KOPT-K1 (cell line): Measurements from ENCODE around the gene DLG2.

Experiments used
- H3K27ac ChIP-seq: fragments of 200-600 bp; sonication (generic); 2 replicates; pipeline ENCODE4 v1.5.1; 2016; ENCODE audit warnings: antibody characterized with exemption, mild to moderate bottlenecking, low read depth, low read length; ENCODE audit not compliant: poor library complexity, severe bottlenecking
- H3K36me3 ChIP-seq: fragments of 200-600 bp; sonication (generic); 2 replicates; pipeline ENCODE4 v1.5.1; 2017; ENCODE audit warnings: antibody characterized with exemption, mild to moderate bottlenecking, low read length, moderate library complexity; ENCODE audit not compliant: insufficient read depth
- H3K9me3 ChIP-seq: fragments of 200-600 bp; sonication (generic); 2 replicates; pipeline ENCODE4 v1.5.1; 2017; ENCODE audit warnings: antibody characterized with exemption, low read length, mild to moderate bottlenecking; ENCODE audit not compliant: insufficient read depth, poor library complexity, severe bottlenecking

The DLG2 gene

GRCh38 chr11:83713708-83714107 lies 1913.4 kb downstream of the DLG2 start:
- Histone ChIP-seq H3K9me3 (no peaks in the 10 kb centered on the region), H3K36me3 (no peaks in the 10 kb centered on the region), H3K27ac (no peak overlapping the region)

- H3K27ac ChIP-seq: no peak overlapping the region
- H3K9me3 ChIP-seq: no peaks in the 10 kb centered on the region
- H3K36me3 ChIP-seq: no peaks in the 10 kb centered on the region
Observed at GRCh38 chr11:83711106-83711527, 1916.0 kb downstream of the DLG2 start.

- Histone ChIP-seq H3K36me3 (no peaks in the 10 kb centered on the region), H3K27ac (no peak overlapping the region), H3K9me3 (no peaks in the 10 kb centered on the region)
Observed at GRCh38 chr11:83709434-83709833, 1917.7 kb downstream of the DLG2 start.

GRCh38 chr11:83706566-83706965 lies 1920.6 kb downstream of the DLG2 start:
- H3K27ac ChIP-seq: no peak overlapping the region
- H3K36me3 ChIP-seq: no peaks in the 10 kb centered on the region
- no peaks in the 10 kb centered on the region for H3K9me3 ChIP-seq

- no peaks in the 10 kb centered on the region for H3K36me3 ChIP-seq
- H3K27ac ChIP-seq: no peak overlapping the region
- H3K9me3 ChIP-seq: no peaks in the 10 kb centered on the region
Observed at GRCh38 chr11:83702796-83703195, 1924.3 kb downstream of the DLG2 start.

- Histone ChIP-seq H3K9me3 (no peaks in the 10 kb centered on the region), H3K36me3 (no peaks in the 10 kb centered on the region), H3K27ac (no peak overlapping the region)
Observed at GRCh38 chr11:83697518-83697917, 1929.6 kb downstream of the DLG2 start.

- no peaks in the 10 kb centered on the region for H3K9me3 ChIP-seq
- H3K27ac ChIP-seq: no peak overlapping the region
- no peaks in the 10 kb centered on the region for H3K36me3 ChIP-seq
Observed at GRCh38 chr11:83695046-83695445, 1932.1 kb downstream of the DLG2 start.

- H3K36me3 ChIP-seq: no peaks in the 10 kb centered on the region
- no peaks in the 10 kb centered on the region for H3K9me3 ChIP-seq
Observed at GRCh38 chr11:83694191-83694910, 1932.8 kb downstream of the DLG2 start.

GRCh38 chr11:83693306-83693992 lies 1933.7 kb downstream of the DLG2 start:
- Histone ChIP-seq H3K27ac (no peak overlapping the region), H3K36me3 (no peaks in the 10 kb centered on the region), H3K9me3 (no peaks in the 10 kb centered on the region)

More at GRCh38 chr11:83694191-83694910, 1932.8 kb downstream of the DLG2 start:
- no peak overlapping the region for H3K27ac ChIP-seq

GRCh38 chr11:83692675-83693074 lies 1934.5 kb downstream of the DLG2 start:
- no peaks in the 10 kb centered on the region for H3K9me3 ChIP-seq
- no peaks in the 10 kb centered on the region for H3K36me3 ChIP-seq
- H3K27ac ChIP-seq: no peak overlapping the region

GRCh38 chr11:83691451-83691950 lies 1935.6 kb downstream of the DLG2 start:
- Histone ChIP-seq H3K36me3 (no peaks in the 10 kb centered on the region), H3K27ac (no peak overlapping the region), H3K9me3 (no peaks in the 10 kb centered on the region)

- no peaks in the 10 kb centered on the region for H3K9me3 ChIP-seq
- no peaks in the 10 kb centered on the region for H3K36me3 ChIP-seq
- H3K27ac ChIP-seq: no peak overlapping the region
Observed at GRCh38 chr11:83689144-83689780, 1937.9 kb downstream of the DLG2 start.

GRCh38 chr11:83687787-83688186 lies 1939.4 kb downstream of the DLG2 start:
- Histone ChIP-seq H3K36me3 (no peaks in the 10 kb centered on the region), H3K27ac (no peak overlapping the region)

GRCh38 chr11:83685730-83686129 lies 1941.4 kb downstream of the DLG2 start:
- no peaks in the 10 kb centered on the region for H3K36me3 ChIP-seq
- no peak overlapping the region for H3K27ac ChIP-seq
- H3K9me3 ChIP-seq: no peaks in the 10 kb centered on the region

More at GRCh38 chr11:83687787-83688186, 1939.4 kb downstream of the DLG2 start:
- no peaks in the 10 kb centered on the region for H3K9me3 ChIP-seq

GRCh38 chr11:83684071-83684470 lies 1943.1 kb downstream of the DLG2 start:
- Histone ChIP-seq H3K9me3 (no peaks in the 10 kb centered on the region), H3K27ac (no peak overlapping the region), H3K36me3 (no peaks in the 10 kb centered on the region)
